A549 (cell line): Measurements from ENCODE around the gene ECT2. TPM values are rescaled to one million over a fixed set of nuclear protein-coding genes. Genes with fewer than 3 reads are reported as not detected.

Source experiments
- ATAC-seq, 2 experiments: fragments of 200-7000 bp in 1 of 2; fragments of >200 bp in 1 of 2; cut with Nextera tagmentation in 1 of 2; cut with Tn5 transposase in 1 of 2; 3 replicates each; pipeline versions ENCODE4 v1.8.0 to v1.9.1; 2018 to 2020; ENCODE audit warnings: mild to moderate bottlenecking in 1 of 2, moderate library complexity in 1 of 2
- CTCF ChIA-PET: fragments of 300-600 bp; sonication (Branson Sonifier 250); formaldehyde crosslinking; extraction: SDS; loops from one replicate; lab custom pipeline; 2021; ENCODE audit warnings: antibody characterized with exemption, inconsistent platforms; lab: Yijun Ruan, JAX
- POLR2A ChIA-PET: fragments of 350-600 bp; formaldehyde crosslinking; extraction: SDS; loops from one replicate; lab custom pipeline; 2021; ENCODE audit warnings: antibody characterized with exemption, inconsistent platforms; lab: Yijun Ruan, JAX
- DNase-seq, 2 experiments: peaks; one replicate each; pipeline versions ENCODE4 v3.0.0 to v3.0.0-alpha.2; 2011 to 2016; ENCODE audit warnings: low read depth in 1 of 2, low spot score in 1 of 2
- FAIRE-seq: peaks from 2 replicates; lab custom pipeline; 2011; peaks lifted over from hg19 to GRCh38; lab: Jason Lieb, UNC
- H3K27ac ChIP-seq, 2 experiments: fragments of >200 bp; sonication (Bioruptor Twin); formaldehyde crosslinking; 3 replicates each; pipeline ENCODE4 v1.5.1; 2016 to 2017
- H3K4me1 ChIP-seq: fragments of >200 bp; sonication (Bioruptor Twin); formaldehyde crosslinking; 3 replicates; pipeline ENCODE4 v1.6.1; 2016
- H3K4me2 ChIP-seq: fragments of >200 bp; sonication (Bioruptor Twin); formaldehyde crosslinking; 3 replicates; pipeline ENCODE4 v1.6.1; 2016
- H3K4me3 ChIP-seq: fragments of >200 bp; sonication (Bioruptor Twin); formaldehyde crosslinking; 3 replicates; pipeline ENCODE4 v1.5.1; 2016
- H3K9me3 ChIP-seq: fragments of >200 bp; sonication (Bioruptor Twin); formaldehyde crosslinking; 3 replicates; pipeline ENCODE4 v1.6.1; 2016
- CBX2 ChIP-seq: fragments of 200-600 bp; sonication (generic); IDR thresholded peaks from 2 replicates; pipeline ENCODE4 v1.6.1; 2016; ENCODE audit warnings: low read depth, mild to moderate bottlenecking, borderline replicate concordance
- CBX8 ChIP-seq: fragments of 200-600 bp; sonication (generic); IDR thresholded peaks from 2 replicates; pipeline ENCODE4 v1.6.1; 2016
- CEBPB ChIP-seq, 2 experiments: fragments of >200 bp in 1 of 2; sonication (Bioruptor Twin) in 1 of 2; formaldehyde crosslinking in 1 of 2; IDR thresholded peaks; 2 replicates each; pipeline ENCODE4 v1.6.1; 2012 to 2016
- CHD2 ChIP-seq: fragments of 150-350 bp; IDR thresholded peaks from 2 replicates; pipeline ENCODE4 v1.6.1; 2014; ENCODE audit warnings: low read length; ENCODE audit not compliant: partially characterized antibody
- CTCF ChIP-seq: fragments of >200 bp; sonication (Bioruptor Twin); formaldehyde crosslinking; IDR thresholded peaks from 3 replicates; pipeline ENCODE4 v1.5.1; 2016
- EHF ChIP-seq: fragments of 250-450 bp; sonication (Bioruptor Pico); IDR thresholded peaks from 2 replicates; pipeline ENCODE4 v1.5.0; 2020; ENCODE audit warnings: mild to moderate bottlenecking
- EHMT2 ChIP-seq: fragments of 200-600 bp; sonication (generic); IDR thresholded peaks from 2 replicates; pipeline ENCODE4 v1.6.1; 2016; ENCODE audit warnings: antibody characterized with exemption, low read depth, mild to moderate bottlenecking, moderate library complexity
- EP300 ChIP-seq, 2 experiments: fragments of >200 bp; sonication (Bioruptor Twin); formaldehyde crosslinking; IDR thresholded peaks; 2 replicates in 1 of 2; 3 replicates in 1 of 2; pipeline ENCODE4 v1.6.1; 2016 to 2017
- ESRRA ChIP-seq: fragments of 150-350 bp; IDR thresholded peaks from 2 replicates; pipeline ENCODE4 v1.6.1; 2014; ENCODE audit warnings: mild to moderate bottlenecking, low read length, borderline replicate concordance
- FOSB ChIP-seq: fragments of 250-450 bp; sonication (Bioruptor Pico); IDR thresholded peaks from 2 replicates; pipeline ENCODE4 v1.5.0; 2020; ENCODE audit warnings: mild to moderate bottlenecking, moderate library complexity
- HOXB13 ChIP-seq: fragments of 250-450 bp; sonication (Bioruptor Pico); IDR thresholded peaks from 2 replicates; pipeline ENCODE4 v1.5.0; 2020; ENCODE audit warnings: low read depth, mild to moderate bottlenecking, moderate library complexity
- MAX ChIP-seq: IDR thresholded peaks from 2 replicates; pipeline ENCODE4 v1.6.1; 2012
- MAZ ChIP-seq: fragments of 150-350 bp; IDR thresholded peaks from 2 replicates; pipeline ENCODE4 v1.6.1; 2014; ENCODE audit warnings: antibody characterized with exemption, low read depth, low read length, borderline replicate concordance
- NPAS2 ChIP-seq: fragments of 250-450 bp; sonication (Bioruptor Pico); IDR thresholded peaks from 2 replicates; pipeline ENCODE4 v1.8.0; 2022; ENCODE audit warnings: mild to moderate bottlenecking, moderate library complexity, borderline replicate concordance
- POLR2A ChIP-seq: IDR thresholded peaks from 2 replicates; pipeline ENCODE4 v1.6.1; 2012; ENCODE audit warnings: mild to moderate bottlenecking, low read length
- SREBF2 ChIP-seq: fragments of 450-650 bp; IDR thresholded peaks from 2 replicates; pipeline ENCODE4 v1.6.1; 2014; ENCODE audit warnings: mild to moderate bottlenecking, moderate library complexity
- TFCP2L1 ChIP-seq: fragments of 250-450 bp; sonication (Bioruptor Pico); IDR thresholded peaks from 2 replicates; pipeline ENCODE4 v1.5.0; 2021; ENCODE audit warnings: mild to moderate bottlenecking
- TP53 ChIP-seq: fragments of 250-450 bp; sonication (Bioruptor Pico); IDR thresholded peaks from 2 replicates; pipeline ENCODE4 v1.5.0; 2021; ENCODE audit warnings: mild to moderate bottlenecking, moderate library complexity
- ZFP36 ChIP-seq: fragments of 450-650 bp; IDR thresholded peaks from 2 replicates; pipeline ENCODE4 v1.6.1; 2014; ENCODE audit warnings: borderline replicate concordance; ENCODE audit not compliant: partially characterized antibody
- ZNF302 ChIP-seq: fragments of 250-450 bp; sonication (Bioruptor Pico); IDR thresholded peaks from 2 replicates; pipeline ENCODE4 v1.9.0; 2021; ENCODE audit warnings: inconsistent platforms, mild to moderate bottlenecking, moderate library complexity
- WGBS: methylation state at CpG from one replicate; pipeline ENCODE4 v1.1.6; 2017; ENCODE audit errors: missing lambda C conversion rate; 5-methylcytosine and 5-hydroxymethylcytosine counted together
- polyA plus RNA-seq, 4 experiments: library from polyadenylated mRNA; depleted of rRNA in 3 of 4; stranded (reverse); fragments of >200 nt; fragmentation: RNase III in 1 of 4; extraction: RNeasy Plus Mini Kit Qiagen cat#74134 plus additional on column Dnase treatment in 1 of 4; gene quantifications; 2 replicates in 3 of 4; 3 replicates in 1 of 4; pipeline ENCODE4 v1.2.3, GENCODE V29; 2011 to 2017
- TF ChIP-seq, protein P1 (sequence below): fragments of 450-650 bp; IDR thresholded peaks from 2 replicates; pipeline ENCODE4 v1.6.1; 2014; ENCODE audit warnings: antibody characterized with exemption

ECT2 gene
- polyA plus RNA-seq, 2 of the 4 experiments (the other 2 are of a cell fraction): 96.5 to 187 TPM

- no peak for TF ChIP-seq MAX
- no peak for TF ChIP-seq TFCP2L1 (CRISPR knock-in tag)
- TF ChIP-seq EHF (CRISPR knock-in tag): no peak
- no peak for TF ChIP-seq EHMT2
- Histone ChIP-seq H3K9me3 (no peaks in the 10 kb centered on the region), H3K27ac (no peak overlapping the region), H3K4me3 (no peak overlapping the region), H3K4me1 (no peaks in the 10 kb centered on the region), H3K4me2 (no peak overlapping the region)
- DNase-seq: no peak
- WGBS: 72% methylated on average over 1 of the region's 1 CpG
- FAIRE-seq: no peak
- no peak for ATAC-seq
- ChIA-PET CTCF (interaction anchor here (1.3 to 2.9 kb wide), 4 partner anchors 9 to 24 kb away, joined by 4 to 10 read pairs (median 8); partner anchors contain the start of genes ECT2 and NCEH1), POLR2A (interaction anchor here (1.2 kb wide), 1 partner anchor 15 kb away, joined by 6 read pairs; the partner anchor contains the start of gene NCEH1)
These were observed 24.1 kb upstream of the ECT2 start for GRCh38 chr3:172726380-172726779.

GRCh38 chr3:172735014-172735413 lies 15.5 kb upstream of the ECT2 start:
- H3K9me3 ChIP-seq: no peaks in the 10 kb centered on the region
- ChIA-PET POLR2A (no interaction called here), CTCF (no interaction called here)
- ATAC-seq: no peak
- no peak for TF ChIP-seq ZNF302 (CRISPR knock-in tag)
- H3K27ac ChIP-seq: no peak overlapping the region
- H3K4me3 ChIP-seq: no peak overlapping the region
- DNase-seq: no peak
- 72% methylated on average over 2 of the region's 2 CpGs for WGBS
- FAIRE-seq: no peak
- no peak overlapping the region for H3K4me2 ChIP-seq
- no peaks in the 10 kb centered on the region for H3K4me1 ChIP-seq

- TF ChIP-seq EP300 (IDR thresholded peaks at IDR 0.05) (no peak), ESRRA (no peak), FOSB (CRISPR knock-in tag) (no peak), MAX (no peak), ZFP36 (no peak), TP53 (CRISPR knock-in tag) (no peak), HOXB13 (no peak), CBX8 (no peak), SREBF2 (no peak), CBX2 (no peak), MAZ (no peak), CTCF (no peak), POLR2A (no peak)
- TF ChIP-seq, protein P1, sequence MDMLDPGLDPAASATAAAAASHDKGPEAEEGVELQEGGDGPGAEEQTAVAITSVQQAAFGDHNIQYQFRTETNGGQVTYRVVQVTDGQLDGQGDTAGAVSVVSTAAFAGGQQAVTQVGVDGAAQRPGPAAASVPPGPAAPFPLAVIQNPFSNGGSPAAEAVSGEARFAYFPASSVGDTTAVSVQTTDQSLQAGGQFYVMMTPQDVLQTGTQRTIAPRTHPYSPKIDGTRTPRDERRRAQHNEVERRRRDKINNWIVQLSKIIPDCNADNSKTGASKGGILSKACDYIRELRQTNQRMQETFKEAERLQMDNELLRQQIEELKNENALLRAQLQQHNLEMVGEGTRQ: no peak
- no peak for ATAC-seq
- DNase-seq: no peak
- Histone ChIP-seq H3K4me3 (no peak overlapping the region), H3K9me3 (no peaks in the 10 kb centered on the region), H3K4me1 (no peaks in the 10 kb centered on the region), H3K27ac (no peak overlapping the region), H3K4me2 (no peak overlapping the region)
- POLR2A ChIA-PET: no interaction called here
- CTCF ChIA-PET: interaction anchor here (0.9 to 1.3 kb wide), 3 partner anchors 9 to 29 kb away, joined by 3 to 4 read pairs (median 4); partner anchors contain the start of genes ECT2 and NCEH1
- no peak for FAIRE-seq
- WGBS: 39% methylated on average over 1 of the region's 1 CpG
These were observed 11.1 kb upstream of the ECT2 start for GRCh38 chr3:172739462-172739861.

DNA sequence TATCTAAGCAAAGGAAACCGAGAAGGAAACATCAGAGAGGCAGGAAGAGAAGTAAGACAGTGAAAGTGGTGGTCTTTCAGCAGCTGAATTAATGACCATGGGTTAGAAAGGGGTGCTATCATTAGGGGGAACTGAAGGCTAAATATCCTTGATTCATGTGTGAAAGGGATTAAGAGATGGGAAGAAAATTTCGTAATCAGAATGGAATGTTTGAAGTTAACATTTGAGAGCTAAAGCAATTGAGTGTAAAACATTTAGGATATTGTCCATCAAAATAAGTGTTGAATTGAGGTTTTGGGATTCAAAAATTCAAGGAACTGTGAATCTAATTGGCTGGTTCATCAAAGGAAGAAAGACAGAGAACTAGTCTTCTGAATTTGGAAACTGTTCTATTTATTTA lies 4.1 kb upstream of the ECT2 start:
- Histone ChIP-seq H3K4me2 (peak overlapping the region; percentile 40), H3K9me3 (no peaks in the 10 kb centered on the region), H3K27ac (peak overlapping the region; percentile 75 to 91; a peak in 5 of 6 replicates), H3K4me1 (peaks cover 31% of the 10 kb centered on the region), H3K4me3 (no peak overlapping the region)
- ATAC-seq (no peak), DNase-seq (no peak), FAIRE-seq (no peak)
- POLR2A ChIA-PET: no interaction called here
- 76% methylated on average over 2 of the region's 2 CpGs for WGBS
- CTCF ChIA-PET: interaction anchor here (0.6 to 9.1 kb wide), 2 partner anchors 15 to 35 kb away, joined by 3 to 83 read pairs; partner anchors contain the start of gene NCEH1
- peak in 1 of 2 experiments; percentile 54; a peak in 1 of 4 replicates for TF ChIP-seq CEBPB (IDR thresholded peaks at IDR 0.05)
- TF ChIP-seq CHD2: no peak
- TF ChIP-seq NPAS2: no peak
- TF ChIP-seq, all 56 proteins: peak for 1
